ENCODE results near the gene UCN3.

The UCN3 gene

GRCh38 chr10:5349362-5349761, 15.4 kb upstream of the UCN3 start:
- TF ChIP-seq CTCF (IDR thresholded peaks at IDR 0.05; ENCODE audit: borderline replicate concordance, insufficient read depth, low read depth, low read length) = no peak
- H3K4me3 ChIP-seq (ENCODE audit: low read depth, low read length) = no peak overlapping the region

GRCh38 chr10:5354068-5354467, 10.7 kb upstream of the UCN3 start:
- TF ChIP-seq CTCF (IDR thresholded peaks at IDR 0.05; ENCODE audit: borderline replicate concordance, insufficient read depth, low read depth, low read length) = no peak
- no peak overlapping the region for H3K4me3 ChIP-seq (ENCODE audit: low read depth, low read length)

- H3K4me3 ChIP-seq (ENCODE audit: low read depth, low read length) = no peak overlapping the region
- no peak for TF ChIP-seq CTCF (IDR thresholded peaks at IDR 0.05; ENCODE audit: borderline replicate concordance, insufficient read depth, low read depth, low read length)
These were observed 9.0 kb upstream of the UCN3 start for GRCh38 chr10:5355594-5356301.

GRCh38 chr10:5356302-5356763, 8.4 kb upstream of the UCN3 start:
- TF ChIP-seq CTCF (IDR thresholded peaks at IDR 0.05; ENCODE audit: borderline replicate concordance, insufficient read depth, low read depth, low read length) = no peak

GRCh38 chr10:5360318-5360915, 4.3 kb upstream of the UCN3 start:
- no peak overlapping the region for H3K4me3 ChIP-seq (ENCODE audit: low read depth, low read length)
- TF ChIP-seq CTCF (IDR thresholded peaks at IDR 0.05; ENCODE audit: borderline replicate concordance, insufficient read depth, low read depth, low read length) = no peak

More at GRCh38 chr10:5356302-5356763, 8.4 kb upstream of the UCN3 start:
- no peak overlapping the region for H3K4me3 ChIP-seq (ENCODE audit: low read depth, low read length)

- no peak for TF ChIP-seq CTCF (IDR thresholded peaks at IDR 0.05; ENCODE audit: borderline replicate concordance, insufficient read depth, low read depth, low read length)
- no peak overlapping the region for H3K4me3 ChIP-seq (ENCODE audit: low read depth, low read length)
These were observed 2.8 kb upstream of the UCN3 start for GRCh38 chr10:5361966-5362365.

- no peak for TF ChIP-seq CTCF (IDR thresholded peaks at IDR 0.05; ENCODE audit: borderline replicate concordance, insufficient read depth, low read depth, low read length)
- H3K4me3 ChIP-seq (ENCODE audit: low read depth, low read length) = no peak overlapping the region
These were observed 1.9 kb upstream of the UCN3 start for GRCh38 chr10:5362873-5363272.
